Gastroesophageal sphincter (tissue), 4 donors: ENCODE measurements around the gene DCLK2. TPM values are rescaled to one million over a fixed set of nuclear protein-coding genes. Genes with fewer than 3 reads are reported as not detected.

Source experiments
- ATAC-seq: fragments of 150-250 bp; one replicate; pipeline ENCODE4 v1.9.1; 2016; ENCODE audit warnings: mild to moderate bottlenecking, moderate library complexity
- H3K27ac ChIP-seq, 4 donors: fragments of 200-600 bp; sonication (generic) in 3 of 4; 1 replicate in 3 of 4; 2 replicates in 1 of 4; pipeline ENCODE4 v1.5.1; 2016 to 2019
- H3K27me3 ChIP-seq: fragments of 200-600 bp; sonication (generic); one replicate; pipeline ENCODE4 v1.5.1; 2019
- H3K36me3 ChIP-seq, 2 donors: fragments of 200-600 bp; sonication (generic); one replicate each; pipeline ENCODE4 v1.5.1; 2019; ENCODE audit warnings: control low read depth in 1 of 2
- H3K4me1 ChIP-seq, 3 donors: fragments of 200-600 bp; sonication (generic); 1 replicate in 2 of 3; 2 replicates in 1 of 3; pipeline ENCODE4 v1.5.1; 2016 to 2019; ENCODE audit warnings: control low read depth in 2 of 3
- H3K4me3 ChIP-seq, 2 donors: fragments of 200-600 bp; sonication (generic); one replicate each; pipeline ENCODE4 v1.5.1; 2019; ENCODE audit warnings: mild to moderate bottlenecking in 1 of 2, moderate library complexity in 1 of 2
- H3K9me3 ChIP-seq, 3 donors: fragments of 200-600 bp; sonication (generic); one replicate each; pipeline ENCODE4 v1.5.1; 2017 to 2019; ENCODE audit warnings: control low read depth in 2 of 3
- CTCF ChIP-seq, 4 experiments: fragments of 200-600 bp in 2 of 4; fragments of 450-650 bp in 2 of 4; sonication (generic) in 1 of 4; IDR thresholded peaks; one replicate each; pipeline ENCODE4 v1.5.1; 2017 to 2019; ENCODE audit warnings: antibody characterized with exemption in 4 of 4, mild to moderate bottlenecking in 2 of 4, moderate library complexity in 2 of 4
- EP300 ChIP-seq: sonication (generic); formaldehyde crosslinking; IDR thresholded peaks from one replicate; pipeline ENCODE4 v1.6.1; 2017; ENCODE audit warnings: antibody characterized with exemption, mild to moderate bottlenecking
- POLR2A ChIP-seq, 2 donors: fragments of 450-650 bp; IDR thresholded peaks; one replicate each; pipeline ENCODE4 v1.6.1; 2017; ENCODE audit warnings: antibody characterized with exemption in 2 of 2, mild to moderate bottlenecking in 2 of 2, moderate library complexity in 1 of 2
- POLR2AphosphoS5 ChIP-seq: sonication (generic); formaldehyde crosslinking; IDR thresholded peaks from one replicate; pipeline ENCODE4 v1.6.1; 2017; ENCODE audit warnings: antibody characterized with exemption
- WGBS, 2 donors: methylation state at CpG; one replicate each; pipeline ENCODE4 v1.1.5; 2018; ENCODE audit warnings: low coverage in 1 of 2; 5-methylcytosine and 5-hydroxymethylcytosine counted together
- total RNA-seq, 4 donors: library from RNA; depleted of rRNA; stranded (reverse); fragments of >200 nt; gene quantifications; one replicate each; pipeline ENCODE4 v1.1.0, GENCODE V29; 2016

The DCLK2 gene
- total RNA-seq, 4 donors from 2014 or later = 17.1 to 33.0 (median 19.7) TPM

- Histone ChIP-seq H3K27ac (no peak overlapping the region), H3K4me3 (no peak overlapping the region), H3K27me3 (no peaks in the 10 kb centered on the region), H3K9me3 (peaks cover 0 to 20% (median 0%) of the 10 kb centered on the region in 3 donors), H3K4me1 (peaks cover 0 to 31% (median 5%) of the 10 kb centered on the region in 3 donors), H3K36me3 (no peaks in the 10 kb centered on the region)
- no peak for ATAC-seq
- no peak for TF ChIP-seq EP300
- TF ChIP-seq POLR2A (IDR thresholded peaks at IDR 0.05) = no peak
- TF ChIP-seq CTCF (IDR thresholded peaks at IDR 0.05) = no peak
- TF ChIP-seq POLR2AphosphoS5 = no peak
- WGBS, 2 donors = 42% methylated on average over 1 of the region's 3 CpGs
Measured at GRCh38 chr4:150117629-150118028, 39.4 kb downstream of the DCLK2 start.

GRCh38 chr4:150119492-150119891 is 41.2 kb downstream of the DCLK2 start:
- H3K27me3 ChIP-seq = no peaks in the 10 kb centered on the region
- peaks cover 0 to 15% (median 0%) of the 10 kb centered on the region in 3 donors for H3K9me3 ChIP-seq
- ATAC-seq = no peak
- H3K4me1 ChIP-seq = peaks cover 0 to 31% (median 5%) of the 10 kb centered on the region in 3 donors
- no peaks in the 10 kb centered on the region for H3K36me3 ChIP-seq
- no peak overlapping the region for H3K27ac ChIP-seq
- WGBS, 2 donors = 93 to 100% methylated on average over 1 of the region's 1 CpG
- H3K4me3 ChIP-seq = no peak overlapping the region
- TF ChIP-seq POLR2A (IDR thresholded peaks at IDR 0.05) (no peak), POLR2AphosphoS5 (no peak), EP300 (no peak), CTCF (IDR thresholded peaks at IDR 0.05) (no peak)

- no peak overlapping the region for H3K27ac ChIP-seq
- H3K4me1 ChIP-seq = peaks cover 2 to 35% (median 4%) of the 10 kb centered on the region in 3 donors
- WGBS, 2 donors = 71 to 78% methylated on average over 2 of the region's 2 CpGs
- peaks cover 0 to 12% (median 0%) of the 10 kb centered on the region in 3 donors for H3K9me3 ChIP-seq
- no peak for TF ChIP-seq EP300
- no peaks in the 10 kb centered on the region for H3K27me3 ChIP-seq
- no peak overlapping the region for H3K4me3 ChIP-seq
- no peaks in the 10 kb centered on the region for H3K36me3 ChIP-seq
- no peak for ATAC-seq
Measured at GRCh38 chr4:150123087-150123486, 44.8 kb downstream of the DCLK2 start.

- Histone ChIP-seq H3K4me1 (peaks cover 2 to 34% (median 4%) of the 10 kb centered on the region in 3 donors), H3K27me3 (no peaks in the 10 kb centered on the region), H3K4me3 (no peak overlapping the region), H3K9me3 (peaks cover 0 to 12% (median 0%) of the 10 kb centered on the region in 3 donors), H3K27ac (no peak overlapping the region), H3K36me3 (no peaks in the 10 kb centered on the region)
- WGBS, 2 donors = 58 to 64% methylated on average over 7 to 10 of the region's 10 CpGs
- no peak for ATAC-seq
- TF ChIP-seq POLR2A (IDR thresholded peaks at IDR 0.05) (no peak), CTCF (IDR thresholded peaks at IDR 0.05) (no peak), POLR2AphosphoS5 (no peak), EP300 (no peak)
Measured at GRCh38 chr4:150123796-150124677, 45.8 kb downstream of the DCLK2 start.

GRCh38 chr4:150126201-150126863 is 48.1 kb downstream of the DCLK2 start:
- Histone ChIP-seq H3K4me1 (peaks cover 2 to 36% (median 8%) of the 10 kb centered on the region in 3 donors), H3K27me3 (no peaks in the 10 kb centered on the region), H3K36me3 (no peaks in the 10 kb centered on the region), H3K4me3 (no peak overlapping the region), H3K27ac (no peak overlapping the region), H3K9me3 (peaks cover 0 to 11% (median 0%) of the 10 kb centered on the region in 3 donors)
- TF ChIP-seq CTCF (IDR thresholded peaks at IDR 0.05) (no peak), POLR2A (IDR thresholded peaks at IDR 0.05) (no peak)
- peak; percentile 47 for ATAC-seq
- WGBS, 2 donors = 37 to 41% methylated on average over 2 to 3 of the region's 3 CpGs
